ENCODE measurements around the gene C10orf71. TPM values are rescaled to one million over a fixed set of nuclear protein-coding genes. Genes with fewer than 3 reads are reported as not detected.
A peak's percentile ranks its signal among the peaks of the same experiment; 100 is the strongest.

C10orf71 gene
- polyA plus RNA-seq, 1 of the 3 experiments (the other 2 are of a cell fraction), result not detected

DNA sequence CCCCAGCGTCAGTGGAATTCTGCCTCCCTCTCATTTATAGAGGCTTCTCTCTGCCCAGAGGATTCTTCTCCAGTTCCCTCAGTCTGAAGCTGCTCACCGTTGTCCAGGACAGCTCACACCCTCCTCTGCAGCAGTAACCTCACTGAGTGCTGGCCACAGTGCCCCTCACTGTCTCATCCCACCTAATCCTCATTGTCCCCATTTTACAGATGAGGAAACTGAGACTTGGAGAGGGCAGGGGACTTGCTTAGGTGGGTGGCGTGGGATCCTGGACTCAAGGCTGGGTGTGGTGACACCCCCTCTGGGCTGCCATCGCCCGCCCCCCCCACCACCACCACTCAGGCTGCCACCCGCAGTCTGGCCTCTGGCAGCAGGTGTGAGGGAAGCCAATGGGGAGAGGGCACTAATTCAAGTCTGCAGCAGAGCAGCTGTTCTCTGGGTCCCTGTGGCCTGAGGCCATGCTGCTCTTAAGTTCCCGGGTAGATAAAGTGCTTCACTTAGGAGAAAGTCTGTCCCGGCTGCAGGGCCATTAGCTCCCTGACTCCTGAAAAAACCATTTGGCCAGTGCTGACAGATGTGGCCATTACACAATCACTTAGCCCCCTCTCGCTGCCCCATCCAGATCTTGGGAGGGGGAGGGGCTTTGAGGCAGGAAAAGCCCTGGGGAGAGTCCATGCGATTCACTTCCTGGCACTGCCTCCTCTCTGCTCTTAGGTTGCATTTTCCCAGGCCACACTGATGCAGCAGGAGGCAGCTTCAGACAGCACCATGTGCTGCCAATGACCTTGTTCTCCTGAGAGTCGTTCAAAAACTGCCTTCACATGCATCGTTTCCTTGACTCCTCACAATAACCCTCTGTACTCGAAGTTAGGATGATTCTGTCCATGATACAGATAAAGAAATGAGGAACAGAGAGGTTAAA, 60.6 kb downstream of the C10orf71 start (continued):
- TF ChIP-seq USF1 (IDR thresholded peaks at IDR 0.05; ENCODE audit: borderline replicate concordance, low read depth) (no peak), CHD2 (IDR thresholded peaks at IDR 0.05; ENCODE audit: low read length, partially characterized antibody) (peak; percentile 72), TAF1 (IDR thresholded peaks at IDR 0.05; ENCODE audit: borderline replicate concordance, low read depth, low read length) (no peak), RXRA (IDR thresholded peaks at IDR 0.05; ENCODE audit: borderline replicate concordance, low read depth) (no peak)

DNA sequence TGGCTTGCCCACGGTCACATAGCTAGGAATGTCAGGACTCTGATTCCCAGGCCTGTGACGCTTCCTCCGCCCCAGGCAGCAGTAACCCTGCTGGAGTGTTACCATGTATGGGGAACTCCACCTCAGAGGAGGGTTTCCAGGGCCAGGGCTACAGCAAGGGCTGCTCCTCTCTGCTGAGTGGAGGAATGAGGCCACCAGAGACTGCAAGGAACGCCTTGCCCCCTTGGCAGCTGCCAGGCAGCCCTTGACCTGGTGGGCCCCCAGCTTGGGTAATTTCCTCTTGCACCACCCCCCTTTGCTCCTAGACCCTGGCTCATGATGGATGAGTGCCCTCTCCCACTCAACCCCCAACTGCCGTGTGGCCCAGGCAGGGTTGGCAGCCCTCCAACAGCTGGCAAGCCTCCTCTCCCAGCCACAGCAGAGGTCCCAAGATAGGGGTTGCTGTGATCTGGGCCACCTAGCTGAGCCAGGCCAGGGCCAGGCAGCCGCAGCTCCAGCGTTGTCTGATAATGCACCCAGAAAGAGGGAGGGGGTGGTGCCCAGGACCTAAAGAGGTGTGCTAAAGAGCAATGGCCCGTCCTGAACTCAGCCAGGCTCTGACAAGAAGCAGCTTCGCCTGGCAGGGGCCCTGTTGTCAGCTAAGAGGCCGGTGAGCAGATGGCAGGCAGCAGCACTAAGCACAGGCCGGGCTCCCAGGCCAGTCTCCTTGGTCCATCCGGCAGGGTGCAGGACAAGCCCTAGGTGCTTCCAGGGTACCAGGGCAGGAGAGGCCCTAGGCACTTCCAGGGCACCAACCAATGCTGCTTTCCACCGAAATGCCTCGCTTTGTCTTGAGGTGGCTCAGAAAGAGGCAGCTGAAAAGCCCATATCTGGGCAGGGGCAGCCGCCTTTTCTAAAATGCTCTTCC, 61.6 kb downstream of the C10orf71 start:
- H3K4me3 ChIP-seq (ENCODE audit: low read depth in 2 of 2, low read length in 1 of 2), result no peak overlapping the region
- DNase-seq, result peak; percentile 84
- H3K9ac ChIP-seq, result no peak overlapping the region
- H4K20me1 ChIP-seq (ENCODE audit: insufficient read depth), result no peaks in the 10 kb centered on the region
- ChIA-PET POLR2A (interaction anchor here (1.1 to 1.3 kb wide), 2 partner anchors 21 to 178 kb away, joined by 3 read pairs; partner anchors contain the start of gene ERCC6), CTCF (interaction anchor here (0.7 to 3.7 kb wide), 14 partner anchors 9 to 703 kb away, joined by 3 to 22 read pairs (median 3); no protein-coding TSS in a partner anchor)
- no peaks in the 10 kb centered on the region for H3K36me3 ChIP-seq (replicated peaks in 1 of 2; ENCODE audit: control insufficient read depth in 1 of 2, insufficient read depth in 2 of 2, low read length in 1 of 2)
- no peak overlapping the region for H3K4me2 ChIP-seq
- no peaks in the 10 kb centered on the region for H3K79me2 ChIP-seq (ENCODE audit: insufficient read depth)
- 32% methylated on average over 14 of the region's 15 CpGs for WGBS (ENCODE audit: low lambda C conversion rate)
- no peaks in the 10 kb centered on the region for H3K9me2 ChIP-seq
- H3K27me3 ChIP-seq (ENCODE audit: insufficient read depth), result no peaks in the 10 kb centered on the region
- H3K27ac ChIP-seq (ENCODE audit: low read depth in 2 of 2, low read length in 1 of 2), result peak overlapping the region in 1 of 2 experiments; percentile 97; a peak in 2 of 4 replicates
- no peaks in the 10 kb centered on the region for H3F3A ChIP-seq (replicated peaks; ENCODE audit: insufficient read depth)
- no peaks in the 10 kb centered on the region for H3K9me3 ChIP-seq
- peaks cover 0 to 31% of the 10 kb centered on the region in 2 experiments; a peak in 1 of 4 replicates for H3K4me1 ChIP-seq (ENCODE audit: control insufficient read depth in 1 of 2, insufficient read depth in 2 of 2, low read depth in 1 of 2, low read length in 1 of 2)
- H2AFZ ChIP-seq (ENCODE audit: low read depth), result no peak overlapping the region
- no peak for TF ChIP-seq TAF1 (IDR thresholded peaks at IDR 0.05; ENCODE audit: borderline replicate concordance, low read depth, low read length)
- TF ChIP-seq EZH2phosphoT487 (IDR thresholded peaks at IDR 0.05; ENCODE audit: borderline replicate concordance, low read depth), result no peak
- TF ChIP-seq USF1 (IDR thresholded peaks at IDR 0.05; ENCODE audit: borderline replicate concordance, low read depth), result no peak
- no peak for TF ChIP-seq NRF1 (IDR thresholded peaks at IDR 0.05; ENCODE audit: low read depth, low read length)
- TF ChIP-seq CHD2 (IDR thresholded peaks at IDR 0.05; ENCODE audit: low read length, partially characterized antibody), result peak; percentile 30
- TF ChIP-seq JUND (IDR thresholded peaks at IDR 0.05), result no peak
- no peak for TF ChIP-seq POLR2AphosphoS5 (IDR thresholded peaks at IDR 0.05; ENCODE audit: low read depth, low read length)
- TF ChIP-seq, protein P1, sequence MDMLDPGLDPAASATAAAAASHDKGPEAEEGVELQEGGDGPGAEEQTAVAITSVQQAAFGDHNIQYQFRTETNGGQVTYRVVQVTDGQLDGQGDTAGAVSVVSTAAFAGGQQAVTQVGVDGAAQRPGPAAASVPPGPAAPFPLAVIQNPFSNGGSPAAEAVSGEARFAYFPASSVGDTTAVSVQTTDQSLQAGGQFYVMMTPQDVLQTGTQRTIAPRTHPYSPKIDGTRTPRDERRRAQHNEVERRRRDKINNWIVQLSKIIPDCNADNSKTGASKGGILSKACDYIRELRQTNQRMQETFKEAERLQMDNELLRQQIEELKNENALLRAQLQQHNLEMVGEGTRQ (IDR thresholded peaks at IDR 0.05; ENCODE audit: borderline replicate concordance, low read depth, low read length), result no peak
- no peak for TF ChIP-seq SIN3A (IDR thresholded peaks at IDR 0.05; ENCODE audit: borderline replicate concordance, low read depth, low read length)
- no peak for TF ChIP-seq MEF2A (IDR thresholded peaks at IDR 0.05; ENCODE audit: borderline replicate concordance, low read depth)
- 0 out of 2 replicates have a peak, but pooled peaks have one; percentile 25 for TF ChIP-seq RCOR1 (IDR thresholded peaks at IDR 0.05; ENCODE audit: low read length)
- TF ChIP-seq, protein P2, sequence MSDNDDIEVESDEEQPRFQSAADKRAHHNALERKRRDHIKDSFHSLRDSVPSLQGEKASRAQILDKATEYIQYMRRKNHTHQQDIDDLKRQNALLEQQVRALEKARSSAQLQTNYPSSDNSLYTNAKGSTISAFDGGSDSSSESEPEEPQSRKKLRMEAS (IDR thresholded peaks at IDR 0.05; ENCODE audit: low read depth), result no peak
- TF ChIP-seq FOXJ3 (CRISPR knock-in tag; IDR thresholded peaks at IDR 0.05), result no peak; the same call in 1 of the 2 replicates
- TF ChIP-seq SMC3 (IDR thresholded peaks at IDR 0.05; ENCODE audit: low read depth, low read length), result no peak; the same call in 1 of the 2 replicates
- no peak for TF ChIP-seq TEAD4 (IDR thresholded peaks at IDR 0.05; ENCODE audit: borderline replicate concordance, insufficient read depth)
- no peak for TF ChIP-seq FOSL2 (IDR thresholded peaks at IDR 0.05; ENCODE audit: borderline replicate concordance, low read depth)
- no peak for TF ChIP-seq ZBTB33 (IDR thresholded peaks at IDR 0.05; ENCODE audit: borderline replicate concordance, low read depth)
- TF ChIP-seq RFX5 (IDR thresholded peaks at IDR 0.05; ENCODE audit: low read length), result no peak
- TF ChIP-seq FOXM1 (IDR thresholded peaks at IDR 0.05; ENCODE audit: low read depth), result no peak
- TF ChIP-seq RAD21 (IDR thresholded peaks at IDR 0.05; ENCODE audit: low read length), result peak; percentile 27
- TF ChIP-seq GATA2 (CRISPR knock-in tag; IDR thresholded peaks at IDR 0.05), result peak; percentile 82
- TF ChIP-seq EP300 (IDR thresholded peaks at IDR 0.05; ENCODE audit: borderline replicate concordance in 1 of 2, low read depth in 1 of 2, low read length in 1 of 2), result peak in 1 of 2 experiments; percentile 47; a peak in 1 of 4 replicates

Data from SK-N-SH (cell line).